Choroid plexus epithelial cell (primary cell): ENCODE measurements around the gene SH3YL1.

Experiments used
- DNase-seq: peaks from one replicate; pipeline ENCODE4 v3.0.0-alpha.2; 2010; ENCODE audit warnings: low read depth
- H3K4me3 ChIP-seq: 2 replicates; pipeline ENCODE4 v1.5.1; 2011; ENCODE audit warnings: low read depth, mild to moderate bottlenecking, control low read depth, low read length, moderate library complexity
- CTCF ChIP-seq: conservative IDR thresholded peaks from 2 replicates; pipeline ENCODE4 v1.5.1; 2011; ENCODE audit warnings: low read depth, mild to moderate bottlenecking, control low read depth, inconsistent platforms, low read length, moderate library complexity

SH3YL1 gene

DNA sequence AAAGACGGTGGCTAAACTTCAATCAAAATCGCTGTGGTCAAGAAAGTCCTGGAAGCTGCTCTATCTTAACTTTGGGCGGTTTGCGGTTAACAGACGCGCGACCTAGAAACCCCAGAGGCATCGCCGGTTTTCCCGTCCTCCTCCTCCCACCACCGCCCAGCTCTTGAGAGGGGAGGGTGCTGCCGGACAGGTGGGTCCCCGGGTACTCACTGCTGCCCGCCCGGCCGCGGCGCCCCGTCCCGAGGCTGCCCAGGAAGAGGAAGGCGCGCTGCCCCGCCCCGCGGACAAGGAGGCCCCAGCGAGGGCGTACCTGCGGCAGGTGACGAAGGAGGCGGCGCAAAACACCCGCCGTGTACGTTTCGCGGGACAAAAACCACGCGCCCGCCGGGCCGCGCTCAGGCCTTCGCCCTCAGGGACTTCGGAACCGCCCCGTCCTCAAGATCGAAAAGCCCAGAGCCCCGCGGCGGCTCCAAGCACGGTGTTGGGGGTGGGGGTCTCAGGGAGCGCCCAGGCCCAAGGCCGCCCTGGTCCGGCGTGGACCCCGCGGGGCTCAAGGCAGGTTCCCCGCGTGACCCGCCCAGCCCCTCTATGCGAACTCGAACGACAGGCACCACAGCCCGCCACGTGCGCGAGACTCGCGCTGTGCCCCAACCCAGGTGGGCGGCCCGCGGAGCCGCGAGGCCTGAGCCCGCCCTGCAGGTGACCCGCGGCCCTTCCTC is at the start of gene SH3YL1:
Gene SH3YL1 (minus strand): TSS at position 259 of the 719 bp plus-strand sequence. CDS start 48 bp downstream, at position 211.
- DNase-seq = no peak
- TF ChIP-seq CTCF = no peak
- peak within 1 kb of the TSS; percentile 97 for H3K4me3 ChIP-seq

DNA sequence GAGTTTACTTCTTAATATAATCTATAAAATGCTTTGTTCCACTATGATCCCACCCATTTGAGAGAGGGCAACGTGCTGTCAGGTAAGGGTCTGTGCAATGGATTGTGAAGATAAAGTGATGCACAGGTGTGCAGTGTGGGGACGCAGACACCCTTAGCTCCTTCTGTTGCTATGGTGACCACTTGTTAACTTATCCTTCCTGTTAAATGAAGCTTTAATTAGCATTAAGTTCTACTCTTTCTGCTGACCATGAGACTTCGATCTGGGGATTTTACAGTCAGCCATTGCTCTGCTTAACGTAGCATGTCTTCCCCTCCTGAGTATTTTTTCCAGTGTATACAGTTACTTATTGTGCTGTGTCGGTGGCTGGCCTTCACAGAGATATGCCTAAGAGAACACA is 47.2 kb upstream of the SH3YL1 start:
- no peak for TF ChIP-seq CTCF
- H3K4me3 ChIP-seq = no peak overlapping the region
- no peak for DNase-seq

- no peak for DNase-seq
- no peak overlapping the region for H3K4me3 ChIP-seq
- no peak for TF ChIP-seq CTCF
Observed at GRCh38 chr2:309954-310510, 46.2 kb upstream of the SH3YL1 start.

GRCh38 chr2:309148-309953 is 45.5 kb upstream of the SH3YL1 start:
- peak; percentile 36 for DNase-seq
- no peak for TF ChIP-seq CTCF

DNA sequence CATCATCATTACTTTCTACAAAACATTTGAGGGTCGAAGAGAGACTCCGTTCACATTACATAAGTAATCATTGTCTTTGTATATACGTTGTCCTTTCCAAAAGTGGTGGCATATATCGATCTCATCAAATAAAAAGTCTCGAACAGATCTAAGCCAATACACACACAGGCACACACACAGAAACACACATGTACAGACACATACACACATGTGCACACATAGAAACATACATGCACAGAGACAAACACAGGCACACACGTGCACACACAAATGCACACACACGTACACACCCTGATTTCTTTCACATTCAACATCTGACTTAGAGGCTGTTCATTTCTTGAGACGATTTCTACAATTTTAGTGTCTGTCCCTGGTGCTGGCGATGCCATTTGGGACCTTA is 41.5 kb upstream of the SH3YL1 start:
- H3K4me3 ChIP-seq = no peak overlapping the region
- no peak for TF ChIP-seq CTCF
- no peak for DNase-seq

More at GRCh38 chr2:309148-309953, 45.5 kb upstream of the SH3YL1 start:
- H3K4me3 ChIP-seq = no peak overlapping the region

- no peak for TF ChIP-seq CTCF
- no peak for DNase-seq
- H3K4me3 ChIP-seq = no peak overlapping the region
Observed at GRCh38 chr2:296354-296753, 32.5 kb upstream of the SH3YL1 start.

- no peak overlapping the region for H3K4me3 ChIP-seq
- TF ChIP-seq CTCF = no peak
- DNase-seq = no peak
Observed at GRCh38 chr2:295090-295489, 31.3 kb upstream of the SH3YL1 start.
